Keratinocyte (primary cell): Measurements from ENCODE around the gene REXO2. TPM values are rescaled to one million over a fixed set of nuclear protein-coding genes. Genes with fewer than 3 reads are reported as not detected.

Experiments used
- DNase-seq: peaks from one replicate; pipeline ENCODE4 v3.0.0-alpha.2; 2011; ENCODE audit warnings: low read depth, missing footprints, low spot score
- FAIRE-seq: peaks from 2 replicates; lab custom pipeline; 2011; peaks lifted over from hg19 to GRCh38; lab: Jason Lieb, UNC
- H2AFZ ChIP-seq: 2 replicates; pipeline ENCODE4 v1.6.0; 2012; ENCODE audit warnings: low read length, control low read depth, inconsistent platforms; ENCODE audit not compliant: control insufficient read depth
- H3K27ac ChIP-seq: 2 replicates; pipeline ENCODE4 v1.5.1; 2011; ENCODE audit warnings: low read length; ENCODE audit not compliant: control insufficient read depth, insufficient read depth
- H3K27me3 ChIP-seq: 3 replicates; pipeline ENCODE4 v1.6.0; 2011; ENCODE audit warnings: low read length; ENCODE audit not compliant: control insufficient read depth, insufficient read depth; ENCODE audit errors: extremely low read depth
- H3K36me3 ChIP-seq, 2 experiments: 2 replicates in 1 of 2; 3 replicates in 1 of 2; pipeline ENCODE4 v1.5.1; 2011; ENCODE audit warnings: low read length in 2 of 2, mild to moderate bottlenecking in 1 of 2; ENCODE audit not compliant: control insufficient read depth in 2 of 2, insufficient read depth in 2 of 2; ENCODE audit errors: extremely low read depth in 1 of 2
- H3K4me1 ChIP-seq: 3 replicates; pipeline ENCODE4 v1.5.1; 2011; ENCODE audit warnings: low read length; ENCODE audit not compliant: control insufficient read depth, insufficient read depth; ENCODE audit errors: extremely low read depth
- H3K4me2 ChIP-seq: 3 replicates; pipeline ENCODE4 v1.6.0; 2011; ENCODE audit warnings: low read depth, low read length; ENCODE audit not compliant: control insufficient read depth, insufficient read depth; ENCODE audit errors: extremely low read depth
- H3K4me3 ChIP-seq, 3 experiments: fragments of 200-600 bp in 1 of 3; sonication (generic) in 1 of 3; 2 replicates in 2 of 3; 3 replicates in 1 of 3; pipeline ENCODE4 v1.5.1; 2011 to 2016; ENCODE audit warnings: low read length in 3 of 3, mild to moderate bottlenecking in 3 of 3, control low read depth in 2 of 3, inconsistent platforms in 1 of 3, low read depth in 1 of 3, mixed read lengths in 1 of 3, mixed run types in 1 of 3, moderate library complexity in 1 of 3; ENCODE audit not compliant: control insufficient read depth in 2 of 3, insufficient read depth in 2 of 3; ENCODE audit errors: extremely low read depth in 1 of 3
- H3K79me2 ChIP-seq: 2 replicates; pipeline ENCODE4 v1.6.0; 2012; ENCODE audit warnings: low read length; ENCODE audit not compliant: control insufficient read depth, insufficient read depth
- H3K9ac ChIP-seq: 3 replicates; pipeline ENCODE4 v1.6.0; 2011; ENCODE audit warnings: low read length; ENCODE audit not compliant: control insufficient read depth, insufficient read depth; ENCODE audit errors: extremely low read depth
- H3K9me1 ChIP-seq: 3 replicates; pipeline ENCODE4 v1.6.0; 2011; ENCODE audit warnings: low read length; ENCODE audit not compliant: control insufficient read depth, insufficient read depth; ENCODE audit errors: extremely low read depth
- H3K9me3 ChIP-seq: 2 replicates; pipeline ENCODE4 v1.5.1; 2012; ENCODE audit warnings: low read depth, low read length; ENCODE audit not compliant: control insufficient read depth
- H4K20me1 ChIP-seq: 3 replicates; pipeline ENCODE4 v1.6.0; 2011; ENCODE audit warnings: low read length; ENCODE audit not compliant: control insufficient read depth, insufficient read depth; ENCODE audit errors: extremely low read depth
- EZH2 ChIP-seq: IDR thresholded peaks from one replicate; pipeline ENCODE4 v1.6.1; 2012; ENCODE audit warnings: inconsistent platforms, mild to moderate bottlenecking, low read length, moderate library complexity
- dilution Hi-C: fragments of 300-500 bp; cut with MboI; formaldehyde crosslinking; loops from one replicate; pipeline ENCODE4 v1.7.0; 2020; ENCODE audit warnings: low sequenced_read_pairs; ENCODE audit not compliant: extremely low pct_ligation_motif_present
- polyA plus RNA-seq, 5 experiments: library from polyadenylated mRNA; depleted of rRNA in 3 of 5; stranded (reverse) in 3 of 5; stranded (forward) in 1 of 5; unstranded in 1 of 5; fragments of >200 nt; gene quantifications; 1 replicate in 1 of 5; 2 replicates in 3 of 5; 3 replicates in 1 of 5; pipeline versions ENCODE4 v1.2.1 to v1.2.3, GENCODE V29; 2011 to 2012; ENCODE audit warnings: missing spikeins in 2 of 5, low read depth in 1 of 5, low replicate concordance in 1 of 5
- TF ChIP-seq, protein P1 (sequence below), 3 experiments: IDR thresholded peaks in 1 of 3; conservative IDR thresholded peaks in 1 of 3; optimal IDR thresholded peaks in 1 of 3; 2 replicates in 2 of 3; 3 replicates in 1 of 3; pipeline versions ENCODE3 to v1.5.1; 2011; ENCODE audit warnings: low read length in 3 of 3, mild to moderate bottlenecking in 3 of 3, moderate library complexity in 2 of 3, control low read depth in 1 of 3, inconsistent platforms in 1 of 3; ENCODE audit not compliant: insufficient read depth in 2 of 3; ENCODE audit errors: extremely low read depth in 1 of 3

REXO2 gene
- polyA plus RNA-seq, 1 donor (not counting 4 experiments of a cell fraction or from before 2014, with no cell fraction given) = 381 TPM

DNA sequence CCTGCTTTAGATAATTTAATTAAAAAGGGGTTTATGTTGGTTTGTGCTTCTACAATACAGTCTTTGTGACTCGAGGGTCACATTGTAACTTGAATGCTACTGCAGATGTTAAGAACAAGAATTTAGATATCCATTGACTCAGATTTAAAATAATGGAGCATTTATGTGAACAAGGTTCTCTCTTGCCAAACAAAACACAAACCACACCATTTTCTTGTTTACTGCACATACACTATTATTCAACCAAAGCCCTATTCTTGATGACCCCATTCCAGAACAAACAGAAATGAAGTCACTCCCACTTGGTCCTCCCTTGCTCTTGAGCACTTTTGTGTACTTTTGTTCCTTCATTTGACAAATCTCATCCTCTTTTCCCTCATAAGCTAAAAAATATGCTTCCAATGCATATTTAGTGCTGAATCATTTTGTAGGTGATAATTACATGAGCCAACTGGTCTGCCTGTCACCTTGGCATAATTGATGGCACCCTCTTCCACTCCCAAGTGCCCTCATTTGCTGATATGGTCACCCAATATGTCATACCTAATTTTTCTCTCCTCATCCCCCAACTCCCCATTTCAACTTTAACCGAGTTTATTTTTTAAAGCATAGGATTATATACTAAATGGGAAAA is 41.8 kb upstream of the REXO2 start:
- peaks cover 21% of the 10 kb centered on the region for H3K4me1 ChIP-seq
- H3K79me2 ChIP-seq = peaks cover 31% of the 10 kb centered on the region
- DNase-seq (no peak), FAIRE-seq (no peak)
- H3K4me3 ChIP-seq = no peak overlapping the region
- H3K4me2 ChIP-seq = no peak overlapping the region
- H3K9me3 ChIP-seq = no peaks in the 10 kb centered on the region
- H4K20me1 ChIP-seq = no peaks in the 10 kb centered on the region
- no peak for TF ChIP-seq EZH2
- TF ChIP-seq, protein P1, sequence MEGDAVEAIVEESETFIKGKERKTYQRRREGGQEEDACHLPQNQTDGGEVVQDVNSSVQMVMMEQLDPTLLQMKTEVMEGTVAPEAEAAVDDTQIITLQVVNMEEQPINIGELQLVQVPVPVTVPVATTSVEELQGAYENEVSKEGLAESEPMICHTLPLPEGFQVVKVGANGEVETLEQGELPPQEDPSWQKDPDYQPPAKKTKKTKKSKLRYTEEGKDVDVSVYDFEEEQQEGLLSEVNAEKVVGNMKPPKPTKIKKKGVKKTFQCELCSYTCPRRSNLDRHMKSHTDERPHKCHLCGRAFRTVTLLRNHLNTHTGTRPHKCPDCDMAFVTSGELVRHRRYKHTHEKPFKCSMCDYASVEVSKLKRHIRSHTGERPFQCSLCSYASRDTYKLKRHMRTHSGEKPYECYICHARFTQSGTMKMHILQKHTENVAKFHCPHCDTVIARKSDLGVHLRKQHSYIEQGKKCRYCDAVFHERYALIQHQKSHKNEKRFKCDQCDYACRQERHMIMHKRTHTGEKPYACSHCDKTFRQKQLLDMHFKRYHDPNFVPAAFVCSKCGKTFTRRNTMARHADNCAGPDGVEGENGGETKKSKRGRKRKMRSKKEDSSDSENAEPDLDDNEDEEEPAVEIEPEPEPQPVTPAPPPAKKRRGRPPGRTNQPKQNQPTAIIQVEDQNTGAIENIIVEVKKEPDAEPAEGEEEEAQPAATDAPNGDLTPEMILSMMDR (optimal IDR thresholded peaks at IDR 0.05 in 1 of 3, IDR thresholded peaks at IDR 0.05 in 1 of 3, conservative IDR thresholded peaks at IDR 0.05 in 1 of 3; ENCODE audit: extremely low read depth in 1 of 3, insufficient read depth in 2 of 3, low read length in 3 of 3) = no peak
- no peaks in the 10 kb centered on the region for H3K36me3 ChIP-seq
- H2AFZ ChIP-seq = no peak overlapping the region
- dilution Hi-C loops = no loop called here
- no peak overlapping the region for H3K9ac ChIP-seq
- H3K27me3 ChIP-seq = no peaks in the 10 kb centered on the region
- no peaks in the 10 kb centered on the region for H3K9me1 ChIP-seq
- H3K27ac ChIP-seq = no peak overlapping the region

DNA sequence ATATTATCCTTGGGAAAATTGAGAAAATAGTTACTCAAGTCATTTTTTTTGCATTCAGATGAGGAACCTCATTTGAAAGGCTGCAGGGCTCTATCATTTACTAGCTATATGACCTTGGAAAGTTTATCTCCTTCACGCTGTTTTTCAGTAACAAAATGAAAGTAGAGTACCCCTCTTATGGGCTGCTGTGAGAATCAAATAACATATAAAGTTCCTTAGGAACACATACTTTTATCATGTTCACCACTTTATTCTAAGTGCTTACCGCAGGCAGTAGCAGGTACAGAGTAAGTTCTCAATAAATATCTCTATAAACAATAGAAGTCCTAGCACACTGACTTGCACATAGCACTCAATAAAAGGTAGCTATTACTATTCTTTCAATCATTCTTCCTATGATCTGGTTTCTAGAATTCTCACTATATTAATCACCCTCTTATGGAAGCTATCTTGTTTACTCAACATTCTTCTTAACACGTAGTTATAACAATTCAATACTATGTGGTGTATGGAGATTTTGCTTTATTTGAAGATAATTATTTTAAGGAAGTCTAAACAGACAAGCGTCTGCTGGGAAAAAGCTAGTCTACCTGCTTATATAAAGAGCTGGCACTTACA is 40.9 kb upstream of the REXO2 start:
- TF ChIP-seq, protein P1 (optimal IDR thresholded peaks at IDR 0.05 in 1 of 3, IDR thresholded peaks at IDR 0.05 in 1 of 3, conservative IDR thresholded peaks at IDR 0.05 in 1 of 3; ENCODE audit: extremely low read depth in 1 of 3, insufficient read depth in 2 of 3, low read length in 3 of 3) = no peak
- TF ChIP-seq EZH2 = no peak
- Histone ChIP-seq H3K9me3 (no peaks in the 10 kb centered on the region), H4K20me1 (no peaks in the 10 kb centered on the region), H3K4me2 (peak overlapping the region; percentile 99), H3K9ac (peak overlapping the region; percentile 100), H3K36me3 (no peaks in the 10 kb centered on the region), H3K79me2 (peaks cover 41% of the 10 kb centered on the region), H3K4me3 (peak overlapping the region in 2 of 3 experiments; percentile 76 to 89), H3K9me1 (no peaks in the 10 kb centered on the region), H2AFZ (no peak overlapping the region), H3K27ac (peak overlapping the region; percentile 4), H3K27me3 (no peaks in the 10 kb centered on the region), H3K4me1 (peaks cover 21% of the 10 kb centered on the region)
- dilution Hi-C loops = no loop called here
- no peak for FAIRE-seq
- no peak for DNase-seq
